K562 (cell line): ENCODE results near the gene ALG14. TPM values are rescaled to one million over a fixed set of nuclear protein-coding genes. Genes with fewer than 3 reads are reported as not detected.

ENCODE experiments used
- E2F3 ChIP-seq: fragments of 250-450 bp; sonication (Bioruptor Pico); IDR thresholded peaks from 2 replicates; pipeline ENCODE4 v1.4.0; 2020; ENCODE audit warnings: mild to moderate bottlenecking
- GTF2F1 ChIP-seq: IDR thresholded peaks from 2 replicates; pipeline ENCODE4 v1.6.1; 2011; ENCODE audit warnings: low read depth, low read length, improper control_type of control experiment
- SRSF9 ChIP-seq: fragments of 200-400 bp; formaldehyde crosslinking; IDR thresholded peaks from 2 replicates; pipeline ENCODE4 v1.6.1; 2017; ENCODE audit warnings: low read depth, low read length, borderline replicate concordance
- ZNF407 ChIP-seq: fragments of 450-650 bp; IDR thresholded peaks from 2 replicates; pipeline ENCODE4 v1.6.1; 2016; ENCODE audit warnings: low read depth
- polyA plus RNA-seq, 8 experiments: library from polyadenylated mRNA; depleted of rRNA in 4 of 8; stranded (reverse) in 5 of 8; unstranded in 3 of 8; fragments of >200 nt; fragmentation: Nextera tagmentation in 2 of 8; fragmentation: Illumina TruSeq in 1 of 8; extraction: Ambion mirVana in 2 of 8; extraction: Trizol in 1 of 8; gene quantifications; 2 replicates each; pipeline versions ENCODE4 v1.2.1 to v1.2.3, GENCODE V29; 2011 to 2014; ENCODE audit warnings: inconsistent platforms in 1 of 8, missing spikeins in 1 of 8
- total RNA-seq, 7 experiments: library from RNA; depleted of rRNA in 6 of 7; stranded (reverse); fragments of >200 nt in 6 of 7; fragmentation: Illumina TruSeq in 2 of 7; extraction: Trizol in 2 of 7; gene quantifications; 2 replicates each; pipeline versions ENCODE4 v1.2.1 to v1.2.3, GENCODE V29; 2011 to 2021; ENCODE audit warnings: low replicate concordance in 1 of 7

The ALG14 gene
- total and polyA plus RNA-seq, 9 of the 15 experiments (the other 6 are each of a cell fraction or from before 2014, with no cell fraction given): 2.8 to 16.2 (median 4.9) TPM

- TF ChIP-seq ZNF407 (no peak), GTF2F1 (no peak), SRSF9 (no peak), E2F3 (CRISPR knock-in tag) (no peak)
Observed at GRCh38 chr1:95067062-95067461, 5.7 kb downstream of the ALG14 start (continued).
